AG08395 (cell line): ENCODE measurements around the gene PKP3.
"Not testable (repeated sequence)": the region's sequence is repeated elsewhere in the genome, so short reads cannot be mapped to it uniquely, and the experiment has no call there.

Experiments
- DNase-seq: peaks from one replicate; pipeline ENCODE4 v3.0.0; 2012; ENCODE audit warnings: mixed read lengths, low spot score

PKP3 gene

GRCh38 chr11:379205-380094 is 14.6 kb upstream of the PKP3 start:
- DNase-seq: no peak

- DNase-seq: no peak
These were observed 13.9 kb upstream of the PKP3 start for GRCh38 chr11:380095-380480.

- no peak for DNase-seq
These were observed 13.5 kb upstream of the PKP3 start for GRCh38 chr11:380491-380890.

GRCh38 chr11:380996-381395 is 13.0 kb upstream of the PKP3 start:
- no peak for DNase-seq

- DNase-seq: no peak
These were observed 12.4 kb upstream of the PKP3 start for GRCh38 chr11:381501-382072.

- no peak for DNase-seq
These were observed 11.9 kb upstream of the PKP3 start for GRCh38 chr11:382081-382629.

- DNase-seq: no peak
These were observed 10.6 kb upstream of the PKP3 start for GRCh38 chr11:383431-383830.

- no peak for DNase-seq
These were observed 9.5 kb upstream of the PKP3 start for GRCh38 chr11:384511-384910.

- no peak for DNase-seq
These were observed 8.2 kb upstream of the PKP3 start for GRCh38 chr11:385594-386351.

GRCh38 chr11:386483-386882 is 7.5 kb upstream of the PKP3 start:
- no peak for DNase-seq

- DNase-seq: no peak
These were observed 6.7 kb upstream of the PKP3 start for GRCh38 chr11:387193-387793.

- not testable (repeated sequence) for DNase-seq
These were observed 4.6 kb upstream of the PKP3 start for GRCh38 chr11:389369-389768.

- DNase-seq: no peak
These were observed 3.8 kb upstream of the PKP3 start for GRCh38 chr11:390175-390574.

- DNase-seq: no peak
These were observed 2.6 kb upstream of the PKP3 start for GRCh38 chr11:391117-392017.

GRCh38 chr11:392102-392777 is 1.8 kb upstream of the PKP3 start:
- no peak for DNase-seq

GRCh38 chr11:393219-394033 is 583 bp upstream of the PKP3 start:
- peak; percentile 99 for DNase-seq

GRCh38 chr11:394858-395655 is 1.0 kb downstream of the PKP3 start:
- DNase-seq: no peak

- no peak for DNase-seq
These were observed 1.9 kb downstream of the PKP3 start for GRCh38 chr11:395866-396265.

GRCh38 chr11:396511-396947 is 2.5 kb downstream of the PKP3 start:
- peak; percentile 41 for DNase-seq
